ENCODE measurements around the gene TSHZ2. TPM values are rescaled to one million over a fixed set of nuclear protein-coding genes. Genes with fewer than 3 reads are reported as not detected.

Gene TSHZ2
- total RNA-seq, 4 donors from 2014 or later: 10.3 to 15.0 (median 12.9) TPM

DNA sequence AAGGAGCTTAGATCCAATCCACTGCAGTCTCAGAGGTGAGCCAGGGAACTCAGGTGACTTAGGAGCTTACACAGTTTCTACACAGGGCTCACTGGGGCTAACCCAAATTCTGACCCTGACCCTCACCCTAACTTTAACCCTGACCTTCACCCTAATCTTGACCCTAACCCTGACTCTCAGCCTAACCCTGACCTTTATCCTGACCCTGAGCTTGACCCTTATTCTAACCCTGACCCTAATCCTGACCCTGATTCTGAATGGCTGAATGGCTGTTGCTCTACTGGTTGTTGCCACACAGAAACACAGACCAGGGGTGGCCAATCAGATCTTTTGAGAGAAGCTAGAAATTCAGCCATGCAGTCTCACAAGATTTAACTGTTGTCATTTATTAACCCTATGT, 180.1 kb downstream of the TSHZ2 start:
- Histone ChIP-seq H3K27ac (replicated peaks in 1 of 4) (no peak overlapping the region), H3K4me3 (no peak overlapping the region), H3K9me3 (no peaks in the 10 kb centered on the region), H3K4me1 (peaks cover 0 to 14% (median 6%) of the 10 kb centered on the region in 4 donors), H3K27me3 (no peaks in the 10 kb centered on the region), H3K36me3 (no peaks in the 10 kb centered on the region)
- no peak for TF ChIP-seq POLR2AphosphoS5 (IDR thresholded peaks at IDR 0.05)
- TF ChIP-seq, protein P1, sequence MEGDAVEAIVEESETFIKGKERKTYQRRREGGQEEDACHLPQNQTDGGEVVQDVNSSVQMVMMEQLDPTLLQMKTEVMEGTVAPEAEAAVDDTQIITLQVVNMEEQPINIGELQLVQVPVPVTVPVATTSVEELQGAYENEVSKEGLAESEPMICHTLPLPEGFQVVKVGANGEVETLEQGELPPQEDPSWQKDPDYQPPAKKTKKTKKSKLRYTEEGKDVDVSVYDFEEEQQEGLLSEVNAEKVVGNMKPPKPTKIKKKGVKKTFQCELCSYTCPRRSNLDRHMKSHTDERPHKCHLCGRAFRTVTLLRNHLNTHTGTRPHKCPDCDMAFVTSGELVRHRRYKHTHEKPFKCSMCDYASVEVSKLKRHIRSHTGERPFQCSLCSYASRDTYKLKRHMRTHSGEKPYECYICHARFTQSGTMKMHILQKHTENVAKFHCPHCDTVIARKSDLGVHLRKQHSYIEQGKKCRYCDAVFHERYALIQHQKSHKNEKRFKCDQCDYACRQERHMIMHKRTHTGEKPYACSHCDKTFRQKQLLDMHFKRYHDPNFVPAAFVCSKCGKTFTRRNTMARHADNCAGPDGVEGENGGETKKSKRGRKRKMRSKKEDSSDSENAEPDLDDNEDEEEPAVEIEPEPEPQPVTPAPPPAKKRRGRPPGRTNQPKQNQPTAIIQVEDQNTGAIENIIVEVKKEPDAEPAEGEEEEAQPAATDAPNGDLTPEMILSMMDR (IDR thresholded peaks at IDR 0.05): no peak
- TF ChIP-seq EP300 (IDR thresholded peaks at IDR 0.05): no peak
- no peak for TF ChIP-seq POLR2A (IDR thresholded peaks at IDR 0.05; ENCODE audit: low read depth)
- intact Hi-C loops (cut with DNase I): no loop called here
- no peak for DNase-seq (ENCODE audit: extremely low spot score)

DNA sequence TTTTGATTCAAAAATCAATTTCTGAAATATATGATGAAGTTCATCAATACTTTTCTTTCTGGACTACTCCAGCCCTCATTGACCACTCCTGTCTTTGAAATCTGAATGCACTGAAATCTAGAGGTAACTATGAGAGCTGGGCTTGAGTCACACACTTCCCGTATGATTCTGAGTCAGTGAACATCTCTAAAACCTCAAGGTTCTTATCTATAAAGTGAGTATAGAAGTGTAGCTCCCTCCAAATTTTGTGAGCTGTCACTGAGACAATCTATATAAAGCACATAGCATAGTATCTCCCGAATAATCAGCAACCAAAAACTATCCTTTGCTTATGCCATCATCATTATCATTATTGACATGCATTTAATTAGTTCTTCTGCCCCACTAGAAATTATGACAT, 182.4 kb downstream of the TSHZ2 start:
- Histone ChIP-seq H3K4me1 (peaks cover 0 to 5% (median 2%) of the 10 kb centered on the region in 4 donors), H3K36me3 (no peaks in the 10 kb centered on the region), H3K27ac (replicated peaks in 1 of 4) (no peak overlapping the region), H3K9me3 (no peaks in the 10 kb centered on the region), H3K4me3 (no peak overlapping the region), H3K27me3 (no peaks in the 10 kb centered on the region)
- no peak for DNase-seq (ENCODE audit: extremely low spot score)
- TF ChIP-seq EP300 (IDR thresholded peaks at IDR 0.05): no peak
- TF ChIP-seq, protein P1 (IDR thresholded peaks at IDR 0.05): no peak
- TF ChIP-seq POLR2AphosphoS5 (IDR thresholded peaks at IDR 0.05): no peak
- no peak for TF ChIP-seq POLR2A (IDR thresholded peaks at IDR 0.05; ENCODE audit: low read depth)
- 90% methylated on average over 2 of the region's 2 CpGs for WGBS
- intact Hi-C loops (cut with DNase I): no loop called here

DNA sequence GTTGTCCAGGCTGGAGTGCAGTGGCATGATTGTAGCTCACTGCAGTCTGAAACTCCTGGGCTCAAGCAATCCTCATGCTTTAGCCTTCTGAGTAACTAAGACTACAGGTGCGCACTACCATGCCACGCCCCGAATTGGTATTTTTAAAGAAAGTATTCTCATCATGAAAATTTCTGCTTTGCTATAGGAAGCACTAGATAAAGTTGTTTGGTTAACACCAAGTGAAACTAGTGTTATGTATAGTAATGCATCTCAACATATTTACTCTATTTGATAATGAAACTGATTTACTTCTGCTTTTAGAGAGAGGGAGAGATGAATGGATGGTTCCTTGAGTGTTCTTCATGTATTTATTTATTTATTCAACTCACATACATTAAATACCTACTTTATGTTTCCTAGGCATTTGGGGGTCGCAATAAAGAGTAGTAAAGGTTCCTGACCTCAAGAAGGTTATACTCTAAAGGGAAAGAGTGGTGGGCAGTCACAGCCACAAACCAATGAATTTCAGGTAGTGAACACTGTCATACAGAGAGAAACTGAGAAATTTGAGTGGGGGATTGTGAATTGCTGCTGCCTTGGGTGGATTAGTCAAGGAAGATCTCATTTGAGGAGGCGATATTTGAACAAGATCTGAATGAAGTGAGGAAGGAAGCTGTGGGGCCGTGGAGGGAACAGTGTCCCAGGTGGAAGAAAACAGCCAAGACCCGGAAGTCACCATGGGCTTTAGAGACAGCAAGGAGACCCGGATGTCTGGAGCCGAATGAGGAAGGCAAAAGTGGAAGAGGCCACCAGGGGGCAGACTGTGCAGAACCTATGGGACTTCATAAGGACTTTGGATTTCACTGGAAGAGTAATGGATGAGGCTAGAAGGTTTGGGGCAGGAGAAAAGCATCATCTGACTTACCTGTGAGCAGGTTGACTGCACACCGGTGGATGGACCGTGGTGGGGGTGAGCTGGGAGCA, 185.6 kb downstream of the TSHZ2 start:
- 82% methylated on average over 11 of the region's 11 CpGs for WGBS
- no peak overlapping the region for H3K4me3 ChIP-seq
- no peaks in the 10 kb centered on the region for H3K27me3 ChIP-seq
- no peak for DNase-seq (ENCODE audit: extremely low spot score)
- no peak for TF ChIP-seq EP300 (IDR thresholded peaks at IDR 0.05)
- no peak for TF ChIP-seq POLR2AphosphoS5 (IDR thresholded peaks at IDR 0.05)
- TF ChIP-seq POLR2A (IDR thresholded peaks at IDR 0.05; ENCODE audit: low read depth): no peak
- TF ChIP-seq, protein P1 (IDR thresholded peaks at IDR 0.05): peak in 1 of 3 experiments; percentile 36
- H3K9me3 ChIP-seq: no peaks in the 10 kb centered on the region
- peaks cover 0 to 9% (median 3%) of the 10 kb centered on the region in 4 donors for H3K4me1 ChIP-seq
- H3K36me3 ChIP-seq: no peaks in the 10 kb centered on the region
- H3K27ac ChIP-seq (replicated peaks in 1 of 4): no peak overlapping the region
- intact Hi-C loops (cut with DNase I): no loop called here

DNA sequence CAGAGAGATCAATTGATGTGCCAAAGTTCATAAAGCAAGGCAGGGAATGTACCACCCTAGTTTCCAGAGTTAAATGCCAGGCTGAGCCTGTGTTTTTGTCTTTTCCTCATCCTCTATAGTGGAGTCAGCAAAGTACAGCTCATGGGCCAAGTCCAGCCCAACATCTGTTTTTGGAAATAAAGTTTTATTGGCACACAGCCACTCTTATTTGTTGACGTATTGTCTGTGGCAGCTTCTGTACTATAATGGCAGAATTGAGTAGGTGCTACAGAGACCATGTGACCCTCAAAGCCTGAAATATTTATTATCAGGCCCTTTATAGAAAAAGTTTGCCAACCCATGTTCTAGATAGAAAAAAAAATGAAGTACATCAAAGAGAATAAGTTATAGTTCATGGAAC, 187.0 kb downstream of the TSHZ2 start:
- Histone ChIP-seq H3K9me3 (no peaks in the 10 kb centered on the region), H3K27me3 (no peaks in the 10 kb centered on the region), H3K4me1 (peaks cover 0 to 9% (median 3%) of the 10 kb centered on the region in 4 donors), H3K4me3 (no peak overlapping the region), H3K27ac (replicated peaks in 1 of 4) (no peak overlapping the region), H3K36me3 (no peaks in the 10 kb centered on the region)
- intact Hi-C loops (cut with DNase I): no loop called here
- WGBS: 57% methylated on average over 1 of the region's 1 CpG
- no peak for TF ChIP-seq EP300 (IDR thresholded peaks at IDR 0.05)
- TF ChIP-seq, protein P1 (IDR thresholded peaks at IDR 0.05): no peak
- TF ChIP-seq POLR2A (IDR thresholded peaks at IDR 0.05; ENCODE audit: low read depth): no peak
- no peak for TF ChIP-seq POLR2AphosphoS5 (IDR thresholded peaks at IDR 0.05)
- DNase-seq (ENCODE audit: extremely low spot score): no peak

Measured in esophagus muscularis mucosa (tissue), 4 donors.